Dedifferentiated amniotic fluid mesenchymal stem cell (primary cell): Measurements from ENCODE around the gene ZNF333.
"Not testable (repeated sequence)": the region's sequence is repeated elsewhere in the genome, so short reads cannot be mapped to it uniquely, and the experiment has no call there.

ENCODE experiments used
- DNase-seq: peaks from one replicate; pipeline ENCODE4 v3.0.0-alpha.2; 2016; ENCODE audit errors: extremely low spot score

ZNF333 gene

GRCh38 chr19:14699641-14700040, 9.8 kb downstream of the ZNF333 start:
- DNase-seq: no peak

- DNase-seq: no peak
Measured at GRCh38 chr19:14700711-14701375, 11.0 kb downstream of the ZNF333 start.

- no peak for DNase-seq
Measured at GRCh38 chr19:14703833-14704232, 14.0 kb downstream of the ZNF333 start.

GRCh38 chr19:14704450-14704849, 14.6 kb downstream of the ZNF333 start:
- no peak for DNase-seq

- DNase-seq: no peak
Measured at GRCh38 chr19:14715841-14716240, 26.0 kb downstream of the ZNF333 start.

GRCh38 chr19:14718522-14719116, 28.8 kb downstream of the ZNF333 start:
- DNase-seq: no peak

GRCh38 chr19:14719162-14719561, 29.3 kb downstream of the ZNF333 start:
- DNase-seq: no peak

- no peak for DNase-seq
Measured at GRCh38 chr19:14722127-14722526, 32.3 kb downstream of the ZNF333 start.

- no peak for DNase-seq
Measured at GRCh38 chr19:14728595-14728994, 38.7 kb downstream of the ZNF333 start.

GRCh38 chr19:14731200-14731599, 41.4 kb downstream of the ZNF333 start:
- no peak for DNase-seq

- no peak for DNase-seq
Measured at GRCh38 chr19:14732510-14732909, 42.7 kb downstream of the ZNF333 start.

- no peak for DNase-seq
Measured at GRCh38 chr19:14733574-14733973, 43.7 kb downstream of the ZNF333 start.

- DNase-seq: no peak
Measured at GRCh38 chr19:14735915-14736314, 46.1 kb downstream of the ZNF333 start.

- no peak for DNase-seq
Measured at GRCh38 chr19:14746886-14747285, 57.0 kb downstream of the ZNF333 start.

GRCh38 chr19:14748601-14749000, 58.8 kb downstream of the ZNF333 start:
- DNase-seq: no peak

- no peak for DNase-seq
Measured at GRCh38 chr19:14758816-14759215, 69.0 kb downstream of the ZNF333 start.

GRCh38 chr19:14761607-14762006, 71.8 kb downstream of the ZNF333 start:
- DNase-seq: no peak

GRCh38 chr19:14762111-14762510, 72.3 kb downstream of the ZNF333 start:
- no peak for DNase-seq

- DNase-seq: no peak
Measured at GRCh38 chr19:14763497-14764145, 73.8 kb downstream of the ZNF333 start.

- no peak for DNase-seq
Measured at GRCh38 chr19:14764401-14764800, 74.6 kb downstream of the ZNF333 start.

- not testable (repeated sequence) for DNase-seq
Measured at GRCh38 chr19:14765403-14765802, 75.6 kb downstream of the ZNF333 start.

- DNase-seq: not testable (repeated sequence)
Measured at GRCh38 chr19:14765841-14766240, 76.0 kb downstream of the ZNF333 start.

- no peak for DNase-seq
Measured at GRCh38 chr19:14767466-14767971, 77.7 kb downstream of the ZNF333 start.
